HG02610 (cell line): Measurements from ENCODE around the gene PTPRE.
A peak's percentile ranks its signal among the peaks of the same experiment; 100 is the strongest.

ENCODE experiments used
- ATAC-seq: cut with Tn5 transposase; IDR thresholded peaks from one replicate; pipeline ENCODE4 v1.9.1; 2021; ENCODE audit warnings: mild to moderate bottlenecking, moderate library complexity; ENCODE audit not compliant: unreplicated experiment

Gene PTPRE

GRCh38 chr10:128067691-128068397 lies 160.9 kb downstream of the PTPRE start:
- ATAC-seq: no peak

GRCh38 chr10:128068398-128069285 lies 161.7 kb downstream of the PTPRE start:
- ATAC-seq: no peak

GRCh38 chr10:128069351-128070051 lies 162.6 kb downstream of the PTPRE start:
- peak; percentile 25 for ATAC-seq

- ATAC-seq: no peak
Measured at GRCh38 chr10:128070161-128070560, 163.3 kb downstream of the PTPRE start.

GRCh38 chr10:128070721-128071416 lies 164.0 kb downstream of the PTPRE start:
- no peak for ATAC-seq

GRCh38 chr10:128071417-128071782 lies 164.5 kb downstream of the PTPRE start:
- no peak for ATAC-seq

GRCh38 chr10:128072046-128072445 lies 165.1 kb downstream of the PTPRE start:
- no peak for ATAC-seq

- ATAC-seq: no peak
Measured at GRCh38 chr10:128072941-128073645, 166.2 kb downstream of the PTPRE start.

GRCh38 chr10:128073890-128074289 lies 167.0 kb downstream of the PTPRE start:
- ATAC-seq: no peak

- no peak for ATAC-seq
Measured at GRCh38 chr10:128074589-128074988, 167.7 kb downstream of the PTPRE start.

GRCh38 chr10:128077155-128077875 lies 170.4 kb downstream of the PTPRE start:
- no peak for ATAC-seq

- no peak for ATAC-seq
Measured at GRCh38 chr10:128078136-128078969, 171.4 kb downstream of the PTPRE start.

GRCh38 chr10:128080231-128080630 lies 173.3 kb downstream of the PTPRE start:
- ATAC-seq: no peak

GRCh38 chr10:128080641-128081040 lies 173.7 kb downstream of the PTPRE start:
- no peak for ATAC-seq

GRCh38 chr10:128081222-128081621 lies 174.3 kb downstream of the PTPRE start:
- no peak for ATAC-seq

GRCh38 chr10:128081720-128082119 lies 174.8 kb downstream of the PTPRE start:
- ATAC-seq: no peak

GRCh38 chr10:128083191-128083895 lies 176.4 kb downstream of the PTPRE start:
- ATAC-seq: no peak

- no peak for ATAC-seq
Measured at GRCh38 chr10:128084364-128084763, 177.5 kb downstream of the PTPRE start.
